ENCODE results near the gene SORCS2. TPM values are rescaled to one million over a fixed set of nuclear protein-coding genes. Genes with fewer than 3 reads are reported as not detected.

Gene SORCS2
- total RNA-seq, 4 donors from 2014 or later, result 2.0 to 7.4 (median 3.6) TPM

- no peaks in the 10 kb centered on the region for H3K9me3 ChIP-seq
- WGBS, 2 donors (ENCODE audit: low coverage in 1 of 2), result 80 to 100% methylated on average over 1 to 4 of the region's 17 CpGs
- H3K4me3 ChIP-seq, result no peak overlapping the region
- no peaks in the 10 kb centered on the region for H3K4me1 ChIP-seq
- H3K36me3 ChIP-seq, result no peaks in the 10 kb centered on the region
- no peak for ATAC-seq
- TF ChIP-seq CTCF (IDR thresholded peaks at IDR 0.05) (no peak), POLR2AphosphoS5 (IDR thresholded peaks at IDR 0.05) (no peak), EP300 (IDR thresholded peaks at IDR 0.05) (no peak), POLR2A (IDR thresholded peaks at IDR 0.05) (no peak)
- H3K27me3 ChIP-seq, result no peaks in the 10 kb centered on the region
- H3K27ac ChIP-seq, result no peak overlapping the region
Measured at GRCh38 chr4:7301126-7301785, 108.9 kb downstream of the SORCS2 start.

- TF ChIP-seq POLR2A (IDR thresholded peaks at IDR 0.05) (no peak), CTCF (IDR thresholded peaks at IDR 0.05) (no peak), EP300 (IDR thresholded peaks at IDR 0.05) (no peak), POLR2AphosphoS5 (IDR thresholded peaks at IDR 0.05) (no peak)
- no peak overlapping the region for H3K4me3 ChIP-seq
- H3K9me3 ChIP-seq, result no peaks in the 10 kb centered on the region
- WGBS, 2 donors (ENCODE audit: low coverage in 1 of 2), result 90 to 94% methylated on average over 9 to 13 of the region's 20 CpGs
- H3K27ac ChIP-seq, result no peak overlapping the region
- peaks cover 0 to under 1% (median 0%) of the 10 kb centered on the region in 3 donors for H3K4me1 ChIP-seq
- no peaks in the 10 kb centered on the region for H3K36me3 ChIP-seq
- no peak for ATAC-seq
- no peaks in the 10 kb centered on the region for H3K27me3 ChIP-seq
Measured at GRCh38 chr4:7301846-7302630, 109.7 kb downstream of the SORCS2 start.

GRCh38 chr4:7302781-7303404 lies 110.6 kb downstream of the SORCS2 start:
- TF ChIP-seq CTCF (IDR thresholded peaks at IDR 0.05), result no peak
- TF ChIP-seq POLR2A (IDR thresholded peaks at IDR 0.05), result no peak
- TF ChIP-seq EP300 (IDR thresholded peaks at IDR 0.05), result no peak
- no peak for TF ChIP-seq POLR2AphosphoS5 (IDR thresholded peaks at IDR 0.05)
- peaks cover 0 to 8% (median 0%) of the 10 kb centered on the region in 3 donors for H3K4me1 ChIP-seq
- H3K27me3 ChIP-seq, result no peaks in the 10 kb centered on the region
- no peak overlapping the region for H3K4me3 ChIP-seq
- no peaks in the 10 kb centered on the region for H3K9me3 ChIP-seq
- ATAC-seq, result no peak
- H3K27ac ChIP-seq, result no peak overlapping the region
- WGBS, 2 donors (ENCODE audit: low coverage in 1 of 2), result 54 to 91% methylated on average over 14 to 15 of the region's 22 CpGs
- H3K36me3 ChIP-seq, result no peaks in the 10 kb centered on the region

- H3K9me3 ChIP-seq, result no peaks in the 10 kb centered on the region
- H3K27ac ChIP-seq, result no peak overlapping the region
- no peak overlapping the region for H3K4me3 ChIP-seq
- H3K4me1 ChIP-seq, result peaks cover 0 to 8% (median 0%) of the 10 kb centered on the region in 3 donors
- H3K36me3 ChIP-seq, result no peaks in the 10 kb centered on the region
- TF ChIP-seq POLR2A (IDR thresholded peaks at IDR 0.05), result no peak
- no peak for TF ChIP-seq EP300 (IDR thresholded peaks at IDR 0.05)
- no peak for TF ChIP-seq CTCF (IDR thresholded peaks at IDR 0.05)
- TF ChIP-seq POLR2AphosphoS5 (IDR thresholded peaks at IDR 0.05), result no peak
- H3K27me3 ChIP-seq, result no peaks in the 10 kb centered on the region
- ATAC-seq, result no peak
- WGBS, 2 donors (ENCODE audit: low coverage in 1 of 2), result 92 to 95% methylated on average over 8 to 11 of the region's 12 CpGs
Measured at GRCh38 chr4:7303561-7303960, 111.2 kb downstream of the SORCS2 start.
